HepG2 (cell line): ENCODE results near the gene OVCA2. TPM values are rescaled to one million over a fixed set of nuclear protein-coding genes. Genes with fewer than 3 reads are reported as not detected.
A peak's percentile ranks its signal among the peaks of the same experiment; 100 is the strongest.

ENCODE experiments used
- AKAP8 ChIP-seq: sonication (generic); formaldehyde crosslinking; IDR thresholded peaks from 2 replicates; pipeline ENCODE4 v1.5.1; 2020; ENCODE audit warnings: mild to moderate bottlenecking, missing genetic modification reagents
- HDAC2 ChIP-seq: sonication (generic); formaldehyde crosslinking; IDR thresholded peaks from 2 replicates; pipeline ENCODE4 v1.4.0; 2020; ENCODE audit warnings: missing genetic modification reagents
- JUND ChIP-seq: sonication (generic); formaldehyde crosslinking; IDR thresholded peaks from 2 replicates; pipeline ENCODE4 v1.8.0; 2022; ENCODE audit warnings: mild to moderate bottlenecking, missing genetic modification reagents
- MED8 ChIP-seq: sonication (generic); formaldehyde crosslinking; IDR thresholded peaks from 2 replicates; pipeline ENCODE4 v1.8.1; 2023; ENCODE audit warnings: mild to moderate bottlenecking, missing genetic modification reagents; ENCODE audit not compliant: insufficient replicate concordance
- NFIC ChIP-seq: IDR thresholded peaks from 2 replicates; pipeline ENCODE4 v1.6.1; 2012; ENCODE audit warnings: mild to moderate bottlenecking, low read length, inconsistent platforms
- SATB2 ChIP-seq: sonication (generic); formaldehyde crosslinking; IDR thresholded peaks from 2 replicates; pipeline ENCODE4 v1.5.0; 2020; ENCODE audit warnings: missing genetic modification reagents
- SIX1 ChIP-seq: sonication (generic); formaldehyde crosslinking; IDR thresholded peaks from 2 replicates; pipeline ENCODE4 v1.4.0; 2020; ENCODE audit warnings: missing genetic modification reagents, borderline replicate concordance
- TOE1 ChIP-seq: sonication (generic); formaldehyde crosslinking; IDR thresholded peaks from 2 replicates; pipeline ENCODE4 v1.4.0; 2020; ENCODE audit warnings: mild to moderate bottlenecking, missing genetic modification reagents
- ZNF101 ChIP-seq: sonication (generic); formaldehyde crosslinking; IDR thresholded peaks from 2 replicates; pipeline ENCODE4 v1.4.0; 2020; ENCODE audit warnings: mild to moderate bottlenecking, low read depth, missing genetic modification reagents, borderline replicate concordance
- polyA plus RNA-seq, 8 experiments: library from polyadenylated mRNA; depleted of rRNA in 3 of 8; stranded (reverse) in 7 of 8; unstranded in 1 of 8; fragments of >200 nt; fragmentation: Illumina TruSeq in 4 of 8; extraction: Trizol in 4 of 8; gene quantifications; 2 replicates each; pipeline versions ENCODE4 v1.2.1 to v1.2.3, GENCODE V29; 2011 to 2016; ENCODE audit warnings: low read depth in 4 of 8, missing spikeins in 1 of 8, mixed read lengths in 1 of 8; ENCODE audit not compliant: insufficient read depth in 1 of 8
- total RNA-seq, 5 experiments: library from RNA; depleted of rRNA; stranded (reverse); fragments of >200 nt; fragmentation: Illumina TruSeq; extraction: Trizol; gene quantifications; 2 replicates each; pipeline ENCODE4 v1.2.3, GENCODE V29; 2016; ENCODE audit warnings: low read depth in 1 of 5
- TF ChIP-seq, protein P1 (sequence below): sonication (generic); formaldehyde crosslinking; IDR thresholded peaks from 2 replicates; pipeline ENCODE4 v1.4.0; 2020; ENCODE audit warnings: missing genetic modification reagents
- TF ChIP-seq, protein P2 (sequence below): IDR thresholded peaks from 2 replicates; pipeline ENCODE4 v1.6.1; 2016
- TF ChIP-seq, protein P3 (sequence below): sonication (generic); formaldehyde crosslinking; IDR thresholded peaks from 2 replicates; pipeline ENCODE4 v1.5.0; 2020; ENCODE audit warnings: mild to moderate bottlenecking, missing genetic modification reagents, borderline replicate concordance
- TF ChIP-seq, protein P4 (sequence below): sonication (generic); formaldehyde crosslinking; IDR thresholded peaks from 2 replicates; pipeline ENCODE4 v1.4.0; 2020; ENCODE audit warnings: missing genetic modification reagents, borderline replicate concordance
- TF ChIP-seq, protein P5 (sequence below): sonication (generic); formaldehyde crosslinking; IDR thresholded peaks from 2 replicates; pipeline ENCODE4 v1.4.0; 2020; ENCODE audit warnings: missing genetic modification reagents

The OVCA2 gene
- total and polyA plus RNA-seq, 2 of the 13 experiments (the other 11 are each of a cell fraction or from before 2014, with no cell fraction given) = 23.7 to 28.2 TPM

DNA sequence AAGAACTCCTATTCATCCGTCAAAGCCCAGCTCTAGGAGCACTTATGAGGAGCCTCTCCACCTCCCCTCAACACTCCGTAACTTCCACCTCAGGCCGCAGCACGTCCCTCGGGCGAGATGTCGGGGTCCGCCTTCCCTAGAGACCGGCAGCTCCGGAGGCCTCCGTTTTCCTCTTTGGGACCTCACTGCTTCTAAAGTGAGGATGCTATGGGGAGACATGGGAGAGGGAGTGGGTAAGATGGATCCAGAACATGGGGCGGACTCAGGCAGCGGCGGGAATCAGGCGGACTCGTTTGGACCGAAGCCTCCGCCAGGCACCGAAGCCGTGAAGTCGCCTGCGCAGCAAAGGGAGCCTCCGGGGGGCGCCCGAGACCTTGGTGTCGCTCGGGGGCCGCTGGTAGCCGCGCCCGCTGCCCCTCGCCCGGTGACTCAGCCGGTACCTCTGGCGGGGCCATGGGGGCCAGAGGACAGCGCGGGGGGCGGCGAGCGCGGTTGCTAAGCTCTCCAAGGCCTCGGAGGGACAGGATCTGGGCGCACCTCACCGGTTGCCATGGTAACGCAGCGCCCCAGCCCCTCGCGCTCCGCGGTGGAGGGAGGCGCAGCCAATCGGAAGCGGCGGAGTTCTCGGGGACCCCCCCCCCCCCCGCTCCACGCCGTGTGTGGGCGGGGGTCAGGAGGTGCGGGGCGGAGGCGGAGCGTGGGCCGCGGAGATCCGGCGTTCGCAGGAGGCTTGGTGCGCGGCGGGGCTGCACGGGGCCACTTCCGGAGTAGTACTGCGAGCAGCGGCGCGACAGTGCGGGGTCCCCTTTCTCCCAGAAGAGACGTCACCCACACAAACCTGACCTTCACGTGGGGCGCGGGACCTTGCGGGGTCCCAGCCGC is 11.8 kb downstream of the OVCA2 start (continued):
- TF ChIP-seq, protein P1, sequence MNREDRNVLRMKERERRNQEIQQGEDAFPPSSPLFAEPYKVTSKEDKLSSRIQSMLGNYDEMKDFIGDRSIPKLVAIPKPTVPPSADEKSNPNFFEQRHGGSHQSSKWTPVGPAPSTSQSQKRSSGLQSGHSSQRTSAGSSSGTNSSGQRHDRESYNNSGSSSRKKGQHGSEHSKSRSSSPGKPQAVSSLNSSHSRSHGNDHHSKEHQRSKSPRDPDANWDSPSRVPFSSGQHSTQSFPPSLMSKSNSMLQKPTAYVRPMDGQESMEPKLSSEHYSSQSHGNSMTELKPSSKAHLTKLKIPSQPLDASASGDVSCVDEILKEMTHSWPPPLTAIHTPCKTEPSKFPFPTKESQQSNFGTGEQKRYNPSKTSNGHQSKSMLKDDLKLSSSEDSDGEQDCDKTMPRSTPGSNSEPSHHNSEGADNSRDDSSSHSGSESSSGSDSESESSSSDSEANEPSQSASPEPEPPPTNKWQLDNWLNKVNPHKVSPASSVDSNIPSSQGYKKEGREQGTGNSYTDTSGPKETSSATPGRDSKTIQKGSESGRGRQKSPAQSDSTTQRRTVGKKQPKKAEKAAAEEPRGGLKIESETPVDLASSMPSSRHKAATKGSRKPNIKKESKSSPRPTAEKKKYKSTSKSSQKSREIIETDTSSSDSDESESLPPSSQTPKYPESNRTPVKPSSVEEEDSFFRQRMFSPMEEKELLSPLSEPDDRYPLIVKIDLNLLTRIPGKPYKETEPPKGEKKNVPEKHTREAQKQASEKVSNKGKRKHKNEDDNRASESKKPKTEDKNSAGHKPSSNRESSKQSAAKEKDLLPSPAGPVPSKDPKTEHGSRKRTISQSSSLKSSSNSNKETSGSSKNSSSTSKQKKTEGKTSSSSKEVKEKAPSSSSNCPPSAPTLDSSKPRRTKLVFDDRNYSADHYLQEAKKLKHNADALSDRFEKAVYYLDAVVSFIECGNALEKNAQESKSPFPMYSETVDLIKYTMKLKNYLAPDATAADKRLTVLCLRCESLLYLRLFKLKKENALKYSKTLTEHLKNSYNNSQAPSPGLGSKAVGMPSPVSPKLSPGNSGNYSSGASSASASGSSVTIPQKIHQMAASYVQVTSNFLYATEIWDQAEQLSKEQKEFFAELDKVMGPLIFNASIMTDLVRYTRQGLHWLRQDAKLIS (CRISPR knock-in tag) = no peak
- TF ChIP-seq, protein P2, sequence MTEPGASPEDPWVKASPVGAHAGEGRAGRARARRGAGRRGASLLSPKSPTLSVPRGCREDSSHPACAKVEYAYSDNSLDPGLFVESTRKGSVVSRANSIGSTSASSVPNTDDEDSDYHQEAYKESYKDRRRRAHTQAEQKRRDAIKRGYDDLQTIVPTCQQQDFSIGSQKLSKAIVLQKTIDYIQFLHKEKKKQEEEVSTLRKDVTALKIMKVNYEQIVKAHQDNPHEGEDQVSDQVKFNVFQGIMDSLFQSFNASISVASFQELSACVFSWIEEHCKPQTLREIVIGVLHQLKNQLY = no peak
- TF ChIP-seq AKAP8 (CRISPR knock-in tag) = peak; percentile 55; the same call in 1 of the 2 replicates
- no peak for TF ChIP-seq ZNF101
- no peak for TF ChIP-seq SIX1 (CRISPR knock-in tag)
- no peak for TF ChIP-seq MED8
- TF ChIP-seq, protein P3, sequence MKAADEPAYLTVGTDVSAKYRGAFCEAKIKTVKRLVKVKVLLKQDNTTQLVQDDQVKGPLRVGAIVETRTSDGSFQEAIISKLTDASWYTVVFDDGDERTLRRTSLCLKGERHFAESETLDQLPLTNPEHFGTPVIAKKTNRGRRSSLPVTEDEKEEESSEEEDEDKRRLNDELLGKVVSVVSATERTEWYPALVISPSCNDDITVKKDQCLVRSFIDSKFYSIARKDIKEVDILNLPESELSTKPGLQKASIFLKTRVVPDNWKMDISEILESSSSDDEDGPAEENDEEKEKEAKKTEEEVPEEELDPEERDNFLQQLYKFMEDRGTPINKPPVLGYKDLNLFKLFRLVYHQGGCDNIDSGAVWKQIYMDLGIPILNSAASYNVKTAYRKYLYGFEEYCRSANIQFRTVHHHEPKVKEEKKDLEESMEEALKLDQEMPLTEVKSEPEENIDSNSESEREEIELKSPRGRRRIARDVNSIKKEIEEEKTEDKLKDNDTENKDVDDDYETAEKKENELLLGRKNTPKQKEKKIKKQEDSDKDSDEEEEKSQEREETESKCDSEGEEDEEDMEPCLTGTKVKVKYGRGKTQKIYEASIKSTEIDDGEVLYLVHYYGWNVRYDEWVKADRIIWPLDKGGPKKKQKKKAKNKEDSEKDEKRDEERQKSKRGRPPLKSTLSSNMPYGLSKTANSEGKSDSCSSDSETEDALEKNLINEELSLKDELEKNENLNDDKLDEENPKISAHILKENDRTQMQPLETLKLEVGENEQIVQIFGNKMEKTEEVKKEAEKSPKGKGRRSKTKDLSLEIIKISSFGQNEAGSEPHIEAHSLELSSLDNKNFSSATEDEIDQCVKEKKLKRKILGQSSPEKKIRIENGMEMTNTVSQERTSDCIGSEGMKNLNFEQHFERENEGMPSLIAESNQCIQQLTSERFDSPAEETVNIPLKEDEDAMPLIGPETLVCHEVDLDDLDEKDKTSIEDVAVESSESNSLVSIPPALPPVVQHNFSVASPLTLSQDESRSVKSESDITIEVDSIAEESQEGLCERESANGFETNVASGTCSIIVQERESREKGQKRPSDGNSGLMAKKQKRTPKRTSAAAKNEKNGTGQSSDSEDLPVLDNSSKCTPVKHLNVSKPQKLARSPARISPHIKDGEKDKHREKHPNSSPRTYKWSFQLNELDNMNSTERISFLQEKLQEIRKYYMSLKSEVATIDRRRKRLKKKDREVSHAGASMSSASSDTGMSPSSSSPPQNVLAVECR (CRISPR knock-in tag) = peak; percentile 63; the same call in 1 of the 2 replicates
- no peak for TF ChIP-seq SATB2
- TF ChIP-seq TOE1 (CRISPR knock-in tag) = no peak
- TF ChIP-seq, protein P4, sequence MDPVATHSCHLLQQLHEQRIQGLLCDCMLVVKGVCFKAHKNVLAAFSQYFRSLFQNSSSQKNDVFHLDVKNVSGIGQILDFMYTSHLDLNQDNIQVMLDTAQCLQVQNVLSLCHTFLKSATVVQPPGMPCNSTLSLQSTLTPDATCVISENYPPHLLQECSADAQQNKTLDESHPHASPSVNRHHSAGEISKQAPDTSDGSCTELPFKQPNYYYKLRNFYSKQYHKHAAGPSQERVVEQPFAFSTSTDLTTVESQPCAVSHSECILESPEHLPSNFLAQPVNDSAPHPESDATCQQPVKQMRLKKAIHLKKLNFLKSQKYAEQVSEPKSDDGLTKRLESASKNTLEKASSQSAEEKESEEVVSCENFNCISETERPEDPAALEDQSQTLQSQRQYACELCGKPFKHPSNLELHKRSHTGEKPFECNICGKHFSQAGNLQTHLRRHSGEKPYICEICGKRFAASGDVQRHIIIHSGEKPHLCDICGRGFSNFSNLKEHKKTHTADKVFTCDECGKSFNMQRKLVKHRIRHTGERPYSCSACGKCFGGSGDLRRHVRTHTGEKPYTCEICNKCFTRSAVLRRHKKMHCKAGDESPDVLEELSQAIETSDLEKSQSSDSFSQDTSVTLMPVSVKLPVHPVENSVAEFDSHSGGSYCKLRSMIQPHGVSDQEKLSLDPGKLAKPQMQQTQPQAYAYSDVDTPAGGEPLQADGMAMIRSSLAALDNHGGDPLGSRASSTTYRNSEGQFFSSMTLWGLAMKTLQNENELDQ (CRISPR knock-in tag) = no peak
- TF ChIP-seq JUND (CRISPR knock-in tag) = no peak
- TF ChIP-seq, protein P5, sequence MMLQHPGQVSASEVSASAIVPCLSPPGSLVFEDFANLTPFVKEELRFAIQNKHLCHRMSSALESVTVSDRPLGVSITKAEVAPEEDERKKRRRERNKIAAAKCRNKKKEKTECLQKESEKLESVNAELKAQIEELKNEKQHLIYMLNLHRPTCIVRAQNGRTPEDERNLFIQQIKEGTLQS = no peak
- TF ChIP-seq NFIC = no peak
- TF ChIP-seq HDAC2 (CRISPR knock-in tag) = no peak
